Liver (tissue), 9 donors: Measurements from ENCODE around the gene YPEL3. TPM values are rescaled to one million over a fixed set of nuclear protein-coding genes. Genes with fewer than 3 reads are reported as not detected.

ENCODE experiments used
- DNase-seq: peaks from one replicate; pipeline ENCODE4 v3.0.0-alpha.2; 2017; ENCODE audit warnings: low spot score
- H3K27ac ChIP-seq, 2 donors: one replicate each; pipeline ENCODE4 v1.7.0; 2013; ENCODE audit warnings: inconsistent platforms in 2 of 2, low read length in 2 of 2, control low read depth in 1 of 2, low read depth in 1 of 2, mild to moderate bottlenecking in 1 of 2
- H3K27me3 ChIP-seq, 4 donors: one replicate each; pipeline versions ENCODE4 v1.6.1 to v1.7.0; 2013; ENCODE audit warnings: low read length in 3 of 4, inconsistent platforms in 1 of 4, mild to moderate bottlenecking in 1 of 4, moderate library complexity in 1 of 4; ENCODE audit not compliant: control insufficient read depth in 4 of 4, insufficient read depth in 4 of 4
- H3K36me3 ChIP-seq, 4 donors: one replicate each; pipeline versions ENCODE4 v1.6.1 to v1.7.0; 2013; ENCODE audit warnings: low read length in 3 of 4, mild to moderate bottlenecking in 3 of 4, low read depth in 1 of 4, moderate library complexity in 1 of 4; ENCODE audit not compliant: control insufficient read depth in 4 of 4, insufficient read depth in 3 of 4
- H3K4me1 ChIP-seq, 4 donors: one replicate each; pipeline versions ENCODE4 v1.6.1 to v1.7.0; 2013; ENCODE audit warnings: low read length in 3 of 4, mild to moderate bottlenecking in 3 of 4, moderate library complexity in 1 of 4; ENCODE audit not compliant: control insufficient read depth in 4 of 4, insufficient read depth in 4 of 4
- H3K4me3 ChIP-seq, 3 donors: one replicate each; pipeline versions ENCODE4 v1.6.1 to v1.7.0; 2013; ENCODE audit warnings: low read length in 3 of 3, control low read depth in 1 of 3, low read depth in 1 of 3, mild to moderate bottlenecking in 1 of 3
- H3K9ac ChIP-seq, 2 donors: one replicate each; pipeline ENCODE4 v1.7.0; 2013; ENCODE audit warnings: low read length in 2 of 2, mild to moderate bottlenecking in 2 of 2, moderate library complexity in 2 of 2, control low read depth in 1 of 2, low read depth in 1 of 2
- H3K9me3 ChIP-seq, 4 donors: one replicate each; pipeline versions ENCODE4 v1.6.1 to v1.7.0; 2013; ENCODE audit warnings: low read length in 3 of 4; ENCODE audit not compliant: control insufficient read depth in 4 of 4
- EGR1 ChIP-seq, 2 donors: IDR thresholded peaks; 2 replicates each; pipeline ENCODE4 v1.6.1; 2016 to 2018; ENCODE audit warnings: antibody characterized with exemption in 2 of 2, low read depth in 2 of 2
- FOXA1 ChIP-seq: IDR thresholded peaks from 2 replicates; pipeline ENCODE4 v1.6.1; 2016; ENCODE audit warnings: antibody characterized with exemption
- FOXA2 ChIP-seq: IDR thresholded peaks from 2 replicates; pipeline ENCODE4 v1.6.1; 2016; ENCODE audit warnings: antibody characterized with exemption
- GABPA ChIP-seq, 2 donors: IDR thresholded peaks in 1 of 2; conservative IDR thresholded peaks in 1 of 2; 2 replicates each; pipeline ENCODE4 v1.6.1; 2016; ENCODE audit warnings: antibody characterized with exemption in 2 of 2, mild to moderate bottlenecking in 1 of 2, moderate library complexity in 1 of 2
- HNF4G ChIP-seq: IDR thresholded peaks from 2 replicates; pipeline ENCODE4 v1.6.1; 2016; ENCODE audit warnings: antibody characterized with exemption
- JUND ChIP-seq, 2 donors: IDR thresholded peaks; 2 replicates each; pipeline ENCODE4 v1.6.1; 2016; ENCODE audit warnings: antibody characterized with exemption in 2 of 2
- NR2F2 ChIP-seq: IDR thresholded peaks from 2 replicates; pipeline ENCODE4 v1.6.1; 2016; ENCODE audit warnings: antibody characterized with exemption
- RAD21 ChIP-seq, 2 donors: IDR thresholded peaks; 2 replicates each; pipeline ENCODE4 v1.6.1; 2016; ENCODE audit warnings: antibody characterized with exemption in 2 of 2, mild to moderate bottlenecking in 2 of 2
- SP1 ChIP-seq: IDR thresholded peaks from 2 replicates; pipeline ENCODE4 v1.6.1; 2018; ENCODE audit warnings: antibody characterized with exemption, mild to moderate bottlenecking
- TAF1 ChIP-seq: conservative IDR thresholded peaks from 2 replicates; pipeline ENCODE4 v1.6.1; 2016; ENCODE audit warnings: antibody characterized with exemption, mild to moderate bottlenecking
- YY1 ChIP-seq: IDR thresholded peaks from 2 replicates; pipeline ENCODE4 v1.6.1; 2016; ENCODE audit warnings: antibody characterized with exemption, mild to moderate bottlenecking
- ZBTB33 ChIP-seq: IDR thresholded peaks from 2 replicates; pipeline ENCODE4 v1.6.1; 2016; ENCODE audit warnings: antibody characterized with exemption
- WGBS: extraction: QIAGEN DNeasy Blood & Tissue Kit; methylation state at CpG from one replicate; pipeline ENCODE4 v1.1.7; 2013; 5-methylcytosine and 5-hydroxymethylcytosine counted together
- polyA plus RNA-seq, 2 donors: library from polyadenylated mRNA; stranded (reverse) in 1 of 2; unstranded in 1 of 2; fragments of 200-250 nt in 1 of 2; fragments of >200 nt in 1 of 2; fragmentation: Nextera tagmentation in 1 of 2; extraction: Ambion mirVana in 1 of 2; gene quantifications; one replicate each; pipeline versions ENCODE4 v1.2.1 to v1.2.3, GENCODE V29; 2013 to 2015
- total RNA-seq, 2 donors: library from RNA; depleted of rRNA; stranded (reverse); fragments of >200 nt; gene quantifications; one replicate each; pipeline ENCODE4 v1.2.3, GENCODE V29; 2014
- TF ChIP-seq, protein P1 (sequence below): fragments of 150-350 bp; IDR thresholded peaks from 2 replicates; pipeline ENCODE4 v1.5.1; 2017; ENCODE audit warnings: improper control_type of control experiment, low read depth, low read length; ENCODE audit not compliant: missing input control
- TF ChIP-seq, protein P2 (sequence below): IDR thresholded peaks from 2 replicates; pipeline ENCODE4 v1.6.1; 2016; ENCODE audit warnings: antibody characterized with exemption
- TF ChIP-seq, protein P3 (sequence below): IDR thresholded peaks from 2 replicates; pipeline ENCODE4 v1.6.1; 2016; ENCODE audit warnings: antibody characterized with exemption
- donor health status: healthy.
- donor health status: healthy.
- donor health status: healthy.
- donor health status: healthy.
- donor health status: healthy.

YPEL3 gene
- total and polyA plus RNA-seq, 4 donors, result 10.5 to 42.7 (median 24.5) TPM

GRCh38 chr16:30119428-30119827, 23.4 kb upstream of the YPEL3 start:
- 95% methylated on average over 2 of the region's 2 CpGs for WGBS
- Histone ChIP-seq H3K4me3 (no peak overlapping the region), H3K27ac (no peak overlapping the region), H3K27me3 (no peaks in the 10 kb centered on the region), H3K4me1 (peaks cover 4 to 13% (median 8%) of the 10 kb centered on the region in 4 donors), H3K36me3 (peaks cover 1 to 15% (median 5%) of the 10 kb centered on the region in 4 donors), H3K9me3 (no peaks in the 10 kb centered on the region), H3K9ac (no peak overlapping the region)
- no peak for DNase-seq
- TF ChIP-seq YY1 (no peak), RAD21 (IDR thresholded peaks at IDR 0.05) (no peak), ZBTB33 (no peak), EGR1 (IDR thresholded peaks at IDR 0.05; ENCODE audit: low read depth in 2 of 2) (no peak)

DNA sequence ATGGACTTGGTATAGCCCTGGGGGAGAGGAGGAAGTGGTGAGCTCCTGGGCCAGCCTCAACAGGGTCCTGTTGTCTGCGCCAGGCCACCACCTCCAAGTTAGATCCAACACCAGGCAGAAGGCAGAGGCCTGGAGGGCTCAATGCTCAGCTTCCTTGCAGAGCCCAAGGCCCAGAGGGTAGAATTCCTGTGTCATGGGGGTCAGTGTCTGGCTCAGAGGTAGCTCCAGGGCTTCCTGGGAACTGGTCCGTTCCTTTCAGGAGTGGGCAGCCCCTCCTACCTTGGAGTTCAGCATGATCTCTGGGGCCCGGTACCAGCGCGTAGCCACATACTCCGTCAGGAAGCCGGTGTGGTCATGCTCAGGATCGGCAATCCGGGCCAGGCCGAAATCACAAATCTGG, 21.8 kb upstream of the YPEL3 start:
- no peak overlapping the region for H3K9ac ChIP-seq
- peaks cover 1 to 15% (median 5%) of the 10 kb centered on the region in 4 donors for H3K36me3 ChIP-seq
- H3K9me3 ChIP-seq, result no peaks in the 10 kb centered on the region
- H3K4me3 ChIP-seq, result no peak overlapping the region
- peaks cover 2 to 13% (median 5%) of the 10 kb centered on the region in 4 donors for H3K4me1 ChIP-seq
- no peak overlapping the region for H3K27ac ChIP-seq
- 96% methylated on average over 10 of the region's 10 CpGs for WGBS
- DNase-seq, result no peak
- no peaks in the 10 kb centered on the region for H3K27me3 ChIP-seq
- TF ChIP-seq HNF4G, result no peak
- TF ChIP-seq, protein P1, sequence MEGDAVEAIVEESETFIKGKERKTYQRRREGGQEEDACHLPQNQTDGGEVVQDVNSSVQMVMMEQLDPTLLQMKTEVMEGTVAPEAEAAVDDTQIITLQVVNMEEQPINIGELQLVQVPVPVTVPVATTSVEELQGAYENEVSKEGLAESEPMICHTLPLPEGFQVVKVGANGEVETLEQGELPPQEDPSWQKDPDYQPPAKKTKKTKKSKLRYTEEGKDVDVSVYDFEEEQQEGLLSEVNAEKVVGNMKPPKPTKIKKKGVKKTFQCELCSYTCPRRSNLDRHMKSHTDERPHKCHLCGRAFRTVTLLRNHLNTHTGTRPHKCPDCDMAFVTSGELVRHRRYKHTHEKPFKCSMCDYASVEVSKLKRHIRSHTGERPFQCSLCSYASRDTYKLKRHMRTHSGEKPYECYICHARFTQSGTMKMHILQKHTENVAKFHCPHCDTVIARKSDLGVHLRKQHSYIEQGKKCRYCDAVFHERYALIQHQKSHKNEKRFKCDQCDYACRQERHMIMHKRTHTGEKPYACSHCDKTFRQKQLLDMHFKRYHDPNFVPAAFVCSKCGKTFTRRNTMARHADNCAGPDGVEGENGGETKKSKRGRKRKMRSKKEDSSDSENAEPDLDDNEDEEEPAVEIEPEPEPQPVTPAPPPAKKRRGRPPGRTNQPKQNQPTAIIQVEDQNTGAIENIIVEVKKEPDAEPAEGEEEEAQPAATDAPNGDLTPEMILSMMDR, result no peak

DNA sequence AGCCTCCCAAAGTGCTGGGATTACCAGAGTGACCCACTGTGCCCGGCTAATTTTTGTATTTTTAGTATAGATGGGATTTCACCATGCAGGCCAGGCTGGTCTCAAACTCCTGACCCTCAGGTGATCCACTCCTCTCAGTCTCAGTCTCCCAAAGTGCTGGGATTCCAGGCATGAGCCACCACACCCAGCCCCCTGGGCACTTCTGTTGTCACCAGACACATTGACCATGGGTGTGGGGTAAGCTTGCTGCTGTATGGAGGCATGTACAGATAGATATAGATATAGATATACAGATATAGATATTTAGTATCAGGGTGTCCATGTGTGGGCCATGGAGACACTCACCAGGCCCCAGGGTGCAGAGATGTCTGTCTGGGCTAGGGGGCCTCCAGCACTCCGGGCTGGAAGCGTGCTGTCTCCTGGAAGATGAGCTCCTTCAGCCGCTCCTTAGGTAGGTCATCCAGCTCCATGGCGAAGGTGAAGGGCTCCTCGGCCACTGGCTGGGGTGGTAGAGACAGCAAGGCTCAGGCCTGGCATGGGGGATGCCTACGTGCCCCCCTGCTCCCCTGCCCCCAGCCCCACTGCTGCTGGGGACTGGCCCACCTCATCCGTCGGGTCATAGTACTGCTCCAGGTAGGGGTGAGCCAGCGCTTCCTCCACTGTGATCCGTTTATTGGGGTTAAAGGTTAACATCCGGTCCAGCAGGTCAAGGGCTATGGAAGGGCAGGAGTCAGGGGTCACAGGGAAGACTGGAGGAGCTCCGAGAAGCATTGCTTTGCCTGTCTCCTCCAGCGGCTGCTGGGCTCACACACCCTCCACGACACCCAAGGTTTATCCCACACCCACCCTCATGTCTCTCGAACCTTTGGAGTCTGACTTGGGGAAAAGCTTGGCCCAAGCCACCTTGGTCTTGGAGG, 20.5 kb upstream of the YPEL3 start:
- Histone ChIP-seq H3K4me3 (no peak overlapping the region), H3K9ac (no peak overlapping the region), H3K9me3 (no peaks in the 10 kb centered on the region), H3K27me3 (no peaks in the 10 kb centered on the region), H3K4me1 (peaks cover 0 to 2% (median 0%) of the 10 kb centered on the region in 4 donors), H3K36me3 (peaks cover 1 to 15% (median 5%) of the 10 kb centered on the region in 4 donors), H3K27ac (no peak overlapping the region)
- DNase-seq, result no peak
- 84% methylated on average over 16 of the region's 16 CpGs for WGBS
- TF ChIP-seq, protein P1, result no peak
- TF ChIP-seq FOXA1 (no peak), YY1 (no peak), TAF1 (no peak), GABPA (IDR thresholded peaks at IDR 0.05 in 1 of 2, conservative IDR thresholded peaks at IDR 0.05 in 1 of 2) (no peak), FOXA2 (no peak), EGR1 (IDR thresholded peaks at IDR 0.05; ENCODE audit: low read depth in 2 of 2) (no peak), JUND (IDR thresholded peaks at IDR 0.05) (no peak), ZBTB33 (no peak), RAD21 (IDR thresholded peaks at IDR 0.05) (no peak), HNF4G (no peak), SP1 (no peak), NR2F2 (no peak)
- TF ChIP-seq, protein P2, sequence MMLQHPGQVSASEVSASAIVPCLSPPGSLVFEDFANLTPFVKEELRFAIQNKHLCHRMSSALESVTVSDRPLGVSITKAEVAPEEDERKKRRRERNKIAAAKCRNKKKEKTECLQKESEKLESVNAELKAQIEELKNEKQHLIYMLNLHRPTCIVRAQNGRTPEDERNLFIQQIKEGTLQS, result no peak
- TF ChIP-seq, protein P3, sequence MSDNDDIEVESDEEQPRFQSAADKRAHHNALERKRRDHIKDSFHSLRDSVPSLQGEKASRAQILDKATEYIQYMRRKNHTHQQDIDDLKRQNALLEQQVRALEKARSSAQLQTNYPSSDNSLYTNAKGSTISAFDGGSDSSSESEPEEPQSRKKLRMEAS, result no peak
